ENCODE data around the gene METAP1D.
"Not testable (repeated sequence)": the region's sequence is repeated elsewhere in the genome, so short reads cannot be mapped to it uniquely, and the experiment has no call there.

Gene METAP1D

DNA sequence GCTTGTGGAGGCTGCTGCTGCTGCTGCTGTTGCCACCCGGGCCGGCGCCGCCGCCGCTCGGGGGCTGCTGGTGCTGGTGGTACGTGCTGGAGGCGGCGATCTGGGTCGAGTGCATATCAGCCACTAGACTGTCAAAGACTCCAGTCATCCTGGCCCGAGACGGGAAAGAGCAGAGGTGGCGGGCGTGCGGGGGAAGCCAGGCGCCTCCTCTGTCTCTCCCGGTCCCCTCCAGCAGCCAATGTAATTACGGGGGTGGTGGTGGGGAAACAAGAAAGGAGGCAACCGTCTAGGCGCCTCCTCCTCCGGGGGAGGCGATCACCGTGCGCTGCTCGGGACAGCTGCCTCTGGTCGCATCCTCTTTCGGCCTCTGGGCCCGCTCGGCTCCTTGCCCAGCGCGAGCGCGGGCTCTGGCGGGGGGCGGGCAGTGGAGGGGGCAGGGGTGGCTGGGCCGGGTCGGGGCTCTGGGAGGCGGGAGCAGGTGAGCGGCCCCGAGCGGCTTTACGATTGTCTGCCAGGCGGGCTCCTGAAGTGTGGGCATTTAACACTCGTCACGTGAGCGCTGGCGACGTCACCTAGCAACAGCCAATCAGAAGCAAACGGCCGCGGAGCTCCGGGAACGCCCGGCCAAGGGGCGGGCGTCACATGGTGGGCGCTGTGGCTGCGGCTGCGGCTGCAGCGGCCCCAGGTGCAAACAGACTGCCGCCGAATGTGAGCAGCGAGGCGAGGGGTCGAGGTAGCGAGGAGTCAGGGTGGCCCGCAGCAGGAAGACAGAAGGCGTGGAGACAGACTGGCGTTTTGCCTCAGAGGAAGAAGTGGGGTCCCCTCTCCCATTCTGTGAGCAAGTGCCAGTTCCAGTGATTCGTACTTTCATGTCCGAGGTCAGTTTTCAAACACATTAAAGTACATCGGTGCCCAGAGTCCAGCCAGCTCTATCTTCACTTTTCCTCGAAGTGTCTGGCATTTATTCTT lies 102.9 kb downstream of the METAP1D start, which contains the start of gene DLX2:
TSS of gene DLX2 (minus strand) at position 510 of the 969 bp plus-strand sequence. CDS start at position 148, 362 bp downstream.
- peak; percentile 85 for DNase-seq

DNA sequence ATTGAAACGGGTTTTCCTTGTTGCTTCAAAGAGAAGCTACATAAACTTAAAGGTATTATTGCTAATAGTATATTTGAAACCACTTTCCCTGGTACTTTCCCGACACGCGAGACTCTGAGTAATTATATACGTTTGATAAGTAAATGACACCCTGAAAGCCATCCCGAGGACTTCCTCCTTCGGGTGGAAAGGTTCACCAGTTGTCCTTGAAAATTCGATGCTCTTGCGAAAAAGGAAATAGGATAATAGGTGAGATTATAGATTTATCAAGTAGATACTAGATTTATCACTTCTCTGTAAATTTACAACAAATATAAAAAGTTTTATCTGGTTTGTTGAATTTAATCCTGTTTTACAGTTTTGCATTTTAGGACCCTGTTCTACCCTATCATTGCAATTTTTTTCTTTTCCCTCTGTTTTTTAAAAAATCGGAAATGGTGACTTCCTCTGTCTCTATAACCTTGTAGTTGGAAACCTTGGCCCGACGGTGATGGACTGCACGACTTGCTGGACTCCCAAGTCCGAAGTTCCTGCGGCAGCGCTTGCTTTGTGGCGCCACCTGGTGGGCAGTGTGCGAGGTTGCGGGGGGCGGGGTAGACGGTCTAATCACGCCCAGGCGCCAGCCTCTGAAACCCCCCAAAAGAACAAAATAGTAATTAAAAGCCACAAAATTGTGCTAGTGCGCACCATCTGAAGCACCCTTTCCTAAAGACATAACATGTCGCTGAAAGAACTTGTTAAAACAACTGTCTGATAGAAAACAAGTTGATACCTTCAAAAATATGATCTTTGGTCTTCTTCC lies 103.9 kb downstream of the METAP1D start:
- DNase-seq = peak; percentile 82

DNA sequence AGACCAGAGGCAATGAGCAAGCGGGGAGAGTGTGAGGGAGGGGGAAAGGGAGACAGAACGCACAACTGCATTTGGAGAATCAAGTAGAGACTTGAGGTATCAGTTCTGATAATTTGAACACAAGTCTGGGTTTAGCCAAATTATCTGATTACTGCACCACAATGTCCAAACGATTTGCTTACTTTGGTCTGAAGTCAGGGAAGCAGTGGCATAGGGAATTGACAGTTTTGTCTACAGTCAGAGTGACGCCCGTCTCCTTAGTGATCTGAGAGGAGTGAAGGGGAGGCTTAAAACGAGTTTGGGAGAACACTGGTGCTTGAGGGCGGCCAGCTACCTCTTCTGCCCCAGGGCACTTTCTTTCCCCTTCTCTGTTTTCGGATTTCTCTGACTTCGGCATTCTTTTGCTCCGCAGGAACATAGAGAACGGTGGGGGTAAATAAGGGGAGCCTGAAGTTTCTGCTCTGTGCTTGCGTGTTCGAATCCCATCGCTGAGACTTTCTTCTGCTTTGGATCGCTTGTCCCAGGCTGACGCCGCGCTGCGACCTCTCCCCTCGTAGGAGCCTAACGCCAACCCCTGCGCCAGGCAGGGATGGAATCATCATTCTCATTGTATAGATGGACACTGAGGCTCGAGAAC lies 105.8 kb downstream of the METAP1D start:
- no peak for DNase-seq

DNA sequence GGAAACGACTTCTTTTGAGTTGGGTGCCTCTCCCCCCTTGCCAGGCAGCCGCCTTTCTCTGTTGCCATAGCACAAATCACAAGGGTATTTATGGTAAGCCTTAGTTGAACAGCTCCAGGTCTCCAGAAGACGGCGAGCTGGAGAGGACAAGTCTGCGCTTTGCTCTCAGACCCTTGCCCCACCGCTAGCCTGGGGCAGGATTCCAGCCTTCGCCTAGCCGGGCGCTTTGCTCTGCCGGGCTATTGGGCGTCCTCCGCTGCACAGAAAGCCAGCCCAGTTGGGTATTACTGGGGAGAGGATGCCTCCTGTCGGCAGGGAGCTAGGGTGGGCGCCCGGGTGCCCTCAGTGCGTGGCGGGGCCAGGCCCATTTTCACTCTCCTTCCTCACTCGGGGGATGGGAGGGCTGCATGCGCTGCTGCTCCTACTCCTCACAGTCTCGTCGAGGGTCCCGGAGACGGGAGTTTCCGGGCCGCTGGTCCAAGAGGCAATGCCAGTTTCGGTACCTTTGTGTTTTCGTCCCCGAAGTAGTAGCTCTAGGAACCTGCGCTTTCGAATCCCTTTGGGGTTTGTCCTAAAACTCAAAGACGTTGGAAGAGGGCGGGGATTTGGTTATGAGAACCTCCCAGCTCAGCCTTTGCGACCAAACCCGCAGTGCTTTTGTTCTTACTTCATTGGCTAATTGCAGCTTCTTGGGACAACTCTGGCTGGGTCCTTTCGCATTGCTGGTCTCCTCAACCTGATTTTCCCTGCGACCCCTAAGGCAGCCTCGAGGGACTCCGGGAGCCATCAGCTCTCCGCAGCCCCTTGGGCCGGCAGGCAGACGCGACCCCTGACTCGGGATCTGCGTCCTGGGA lies 106.6 kb downstream of the METAP1D start:
- DNase-seq = peak; percentile 56

DNA sequence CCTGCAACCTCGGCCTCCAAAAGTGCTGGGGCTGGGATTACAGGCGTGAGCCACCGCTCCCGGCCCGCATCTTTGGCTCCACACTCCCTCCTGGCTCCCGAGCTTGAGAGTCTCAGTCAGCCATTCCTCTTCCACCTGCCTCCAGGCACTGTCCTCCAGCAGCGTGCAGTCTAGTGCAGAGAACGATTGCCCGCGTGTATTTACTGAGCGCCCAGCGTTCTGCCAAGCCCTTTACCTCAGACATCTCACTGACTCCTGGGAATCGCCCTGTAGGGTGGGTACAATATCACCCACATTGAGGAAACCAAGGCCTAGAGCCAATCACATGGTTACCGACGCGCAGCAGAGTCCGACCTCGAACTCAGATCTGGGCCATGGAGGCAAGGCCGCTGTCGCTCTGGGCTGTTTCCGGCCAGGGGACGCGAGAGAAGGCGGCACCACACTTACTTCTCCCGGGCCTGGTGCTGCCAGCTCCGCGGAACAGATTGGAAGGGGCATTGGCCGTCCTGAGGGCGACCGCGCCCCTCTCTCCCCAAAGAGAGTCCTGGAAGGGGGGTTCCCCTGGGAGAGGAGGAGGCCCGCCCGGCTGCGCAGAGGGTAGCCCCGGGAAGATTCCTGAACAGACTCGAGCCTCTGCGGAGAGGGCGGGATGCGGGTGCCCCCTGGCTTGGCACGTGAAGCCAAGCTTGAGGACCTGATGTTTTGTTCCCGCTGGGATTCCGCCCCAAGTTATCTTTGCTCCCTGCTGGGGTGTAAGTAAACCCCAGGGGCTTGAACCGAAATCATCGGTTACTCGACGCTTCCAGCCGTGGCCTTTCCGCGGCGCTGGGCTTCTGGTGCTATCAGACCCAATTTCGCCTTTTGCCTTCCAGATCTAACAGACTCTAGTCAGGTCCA lies 108.2 kb downstream of the METAP1D start:
- no peak for DNase-seq

DNA sequence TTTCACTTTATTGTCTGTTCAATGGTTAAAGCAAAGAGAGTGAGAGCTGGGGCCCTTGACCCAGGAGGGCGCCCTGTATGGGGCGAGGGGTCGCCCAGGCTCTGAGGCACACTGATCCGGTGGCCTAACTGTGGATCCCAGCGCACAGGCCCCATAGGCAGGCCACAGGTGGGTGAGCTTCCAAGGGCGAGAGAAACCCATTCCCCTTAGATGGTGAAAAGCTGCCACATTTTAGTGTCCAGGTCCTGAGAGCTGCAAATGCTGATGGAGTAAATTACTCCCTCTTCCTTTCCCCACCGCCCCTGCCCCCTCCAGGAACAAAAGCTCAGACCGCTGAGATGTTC lies 108.8 kb downstream of the METAP1D start:
- no peak for DNase-seq

DNA sequence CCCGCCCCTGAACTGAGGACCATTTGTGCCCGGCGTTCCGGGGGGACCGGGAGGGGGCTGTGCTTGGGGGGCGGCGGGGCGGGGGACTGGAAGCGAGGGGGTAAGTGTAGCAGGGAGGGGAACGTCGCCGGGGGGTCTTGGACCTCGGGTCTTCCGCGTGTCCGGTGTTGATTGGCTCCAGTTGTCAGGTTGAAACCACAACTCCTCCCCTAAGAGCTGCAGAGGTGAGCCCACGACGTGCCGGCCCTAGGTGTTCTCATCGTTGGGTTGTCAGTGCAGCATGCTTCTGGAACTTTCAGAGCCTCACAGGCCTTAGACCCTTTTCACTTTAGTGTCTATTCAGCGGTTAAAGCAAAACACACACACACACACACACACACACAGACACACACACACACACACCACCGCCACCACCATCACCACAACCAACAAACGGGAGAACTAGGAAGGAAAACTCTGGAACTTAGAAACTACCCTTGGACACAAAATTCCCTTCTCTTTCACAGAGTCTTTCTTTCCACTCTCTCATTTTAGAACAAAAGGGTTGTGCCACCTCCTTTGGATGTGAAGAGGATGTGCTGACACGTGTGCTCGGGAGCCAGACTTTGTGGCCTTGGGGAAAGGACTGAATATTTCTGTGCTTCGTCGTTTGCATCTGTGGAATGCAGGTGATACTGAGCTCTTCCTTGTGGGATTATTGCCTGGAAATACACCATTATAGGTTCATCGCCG lies 109.7 kb downstream of the METAP1D start:
- no peak for DNase-seq

DNA sequence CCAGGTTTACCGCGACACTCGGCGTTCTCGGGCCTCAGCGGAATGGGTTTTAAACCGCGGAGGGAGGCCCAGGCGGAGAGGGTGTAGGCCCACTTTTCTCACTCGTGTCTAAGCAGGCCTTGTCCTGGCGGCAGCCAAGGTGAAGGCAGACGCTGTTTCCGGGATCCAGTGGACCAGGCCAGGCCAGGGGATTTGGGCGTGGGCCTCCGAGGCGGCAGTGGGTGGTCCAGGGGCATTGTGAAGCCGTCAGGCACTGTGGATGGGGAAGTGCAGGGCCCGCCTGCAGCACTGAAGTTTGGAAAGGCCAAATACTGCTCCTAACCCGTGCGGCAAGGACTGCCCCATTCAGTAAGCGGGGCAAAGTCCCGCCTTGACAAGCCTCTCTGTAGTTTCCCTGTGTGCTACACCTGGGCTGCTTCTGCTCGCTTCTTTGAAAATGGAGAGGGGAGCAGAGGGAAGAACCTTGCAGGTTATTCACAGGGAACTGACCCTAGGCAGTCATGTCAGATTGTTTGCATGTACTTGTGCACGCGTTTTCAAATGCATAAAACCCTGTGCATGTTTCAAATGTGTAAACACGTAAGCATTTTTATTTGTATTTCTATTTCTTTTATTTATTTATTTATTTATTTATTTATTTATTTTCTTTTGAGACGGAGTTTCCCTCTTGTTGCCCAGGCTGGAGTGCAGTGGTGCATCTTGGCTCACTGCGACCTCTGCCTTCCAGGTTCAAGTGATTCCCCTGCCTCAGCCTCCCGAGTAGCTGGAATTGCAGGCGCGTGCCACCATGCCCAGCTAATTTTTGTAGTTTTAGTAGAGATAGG lies 110.4 kb downstream of the METAP1D start:
- DNase-seq = no peak

DNA sequence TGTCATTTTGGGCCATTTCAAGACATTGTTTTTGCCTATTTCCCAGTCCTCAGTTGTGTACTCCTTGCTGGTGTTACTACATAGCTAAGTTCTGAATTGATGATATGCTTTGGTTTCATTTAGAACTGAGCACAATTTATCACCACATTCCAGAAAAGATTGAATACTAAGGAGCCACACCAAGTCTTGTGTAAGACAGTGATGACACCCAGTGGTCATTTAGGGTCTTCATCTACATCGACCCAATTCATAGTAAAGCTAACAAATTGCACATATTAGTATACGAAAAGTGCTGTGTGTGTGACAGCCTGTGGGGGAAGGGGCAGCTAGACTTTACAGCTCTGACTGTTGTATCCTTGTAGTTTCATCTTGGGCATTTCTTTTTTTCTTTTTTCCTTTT lies 113.9 kb downstream of the METAP1D start:
- DNase-seq = peak; percentile 77

DNA sequence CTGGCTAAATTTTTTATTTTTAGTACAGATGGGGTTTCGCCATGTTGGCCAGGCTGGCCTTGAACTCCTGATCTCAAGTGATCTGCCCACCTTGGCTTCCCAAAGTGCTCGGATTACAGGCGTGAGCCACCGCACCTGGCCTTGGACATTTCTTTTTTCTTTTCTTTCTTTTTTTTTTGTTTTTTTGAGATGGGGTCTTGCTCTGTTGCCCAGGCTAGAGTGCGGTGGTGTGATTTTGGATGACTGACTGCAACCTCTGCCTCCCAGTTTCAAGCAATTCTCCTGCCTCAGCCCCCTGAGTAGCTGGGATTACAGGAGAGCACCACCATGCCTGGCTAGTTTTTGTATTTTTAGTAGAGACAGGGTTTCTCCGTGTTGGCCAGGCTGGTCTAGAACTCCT lies 114.4 kb downstream of the METAP1D start:
- DNase-seq = not testable (repeated sequence)

DNA sequence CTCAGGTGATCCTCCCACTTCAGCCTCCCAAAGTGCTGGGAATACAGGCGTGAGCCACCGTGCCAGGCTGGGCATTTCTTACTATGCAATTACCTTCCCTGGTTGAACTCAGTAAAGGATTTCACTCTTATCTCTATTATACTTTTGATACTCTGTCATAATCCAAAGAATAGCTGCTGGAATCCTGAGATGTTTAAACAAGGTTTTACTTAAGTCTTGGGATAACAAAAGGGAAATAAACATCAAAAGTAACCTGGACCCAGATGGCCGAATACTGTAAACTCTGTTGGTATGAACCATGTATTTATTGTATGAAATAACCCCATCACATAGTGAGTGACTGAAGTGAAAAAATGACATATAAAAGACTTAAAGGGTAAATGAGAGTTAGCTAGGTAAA lies 114.8 kb downstream of the METAP1D start:
- DNase-seq = no peak

DNA sequence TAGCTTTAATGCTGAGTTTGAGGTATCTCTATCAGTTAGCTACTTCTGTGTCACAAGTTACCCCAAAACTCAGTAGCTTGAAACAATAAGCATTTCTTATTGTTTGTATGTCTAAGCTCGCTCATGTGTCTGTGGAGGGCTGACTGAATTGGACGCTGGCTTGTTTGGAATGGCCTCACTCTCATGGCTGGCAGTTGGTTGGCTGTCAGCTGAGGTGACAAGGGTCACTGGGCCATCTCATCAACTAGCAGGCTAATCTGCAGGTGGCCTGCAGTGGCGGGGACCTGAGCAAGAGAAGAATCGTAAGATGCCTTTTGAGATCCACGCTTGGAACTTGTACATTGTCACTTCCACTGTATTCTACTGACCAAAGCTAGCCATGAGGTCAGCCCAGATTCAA lies 116.4 kb downstream of the METAP1D start:
- DNase-seq = no peak

DNA sequence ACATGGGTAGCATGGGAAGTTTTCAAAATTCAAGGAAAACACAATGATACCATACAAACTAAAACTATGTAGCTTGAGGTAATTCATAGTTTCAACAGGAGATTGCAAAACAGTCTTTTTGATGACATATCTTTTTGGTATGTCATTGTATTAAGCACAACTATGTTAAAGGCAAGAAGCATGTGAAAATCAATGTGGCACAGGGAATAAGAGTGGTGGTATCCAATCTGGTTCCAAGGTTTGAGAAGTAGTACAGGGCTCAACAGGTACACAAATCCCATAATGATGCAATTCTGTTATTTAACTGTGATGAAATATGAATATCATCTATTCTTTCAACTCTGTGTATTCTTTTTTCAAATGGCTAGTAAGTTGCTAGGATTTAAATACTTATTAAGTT lies 119.3 kb downstream of the METAP1D start:
- DNase-seq = peak; percentile 77

DNA sequence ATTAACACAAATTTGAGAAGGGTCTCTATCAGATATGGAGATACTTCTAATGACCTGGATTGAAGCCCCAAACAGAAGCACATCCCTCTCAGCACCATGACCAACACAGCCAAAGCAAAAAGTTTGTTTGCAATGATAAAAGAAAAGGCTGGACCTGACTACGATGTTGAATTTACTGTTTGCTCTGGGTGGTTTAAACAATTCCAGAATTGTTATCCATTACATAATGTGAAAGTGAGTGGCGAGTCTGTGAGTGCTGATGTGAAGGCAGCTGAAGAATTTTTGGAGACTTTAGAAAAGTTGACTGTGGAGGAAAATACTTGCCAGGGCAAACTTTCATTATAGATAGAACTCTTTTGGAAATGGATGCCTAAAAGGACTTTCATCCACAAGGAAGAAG lies 120.4 kb downstream of the METAP1D start:
- no peak for DNase-seq

DNA sequence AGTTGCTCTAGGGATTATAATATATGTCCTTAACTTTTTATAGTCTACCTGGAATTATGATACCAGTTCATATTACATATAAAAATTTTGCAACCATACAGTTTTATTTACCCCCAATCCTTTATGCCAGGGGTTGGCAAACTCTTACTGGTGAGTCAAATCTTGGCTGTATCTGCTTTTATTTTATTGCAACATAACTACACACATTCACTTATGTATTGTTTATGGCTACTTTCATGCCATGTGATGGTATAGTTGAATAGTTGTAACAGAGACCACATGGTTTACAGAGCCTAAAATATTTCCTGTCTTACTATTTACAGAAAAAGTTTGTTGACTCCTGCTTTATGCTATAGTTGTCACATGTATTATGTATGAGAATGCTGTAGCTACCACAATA lies 128.7 kb downstream of the METAP1D start:
- DNase-seq = no peak

DNA sequence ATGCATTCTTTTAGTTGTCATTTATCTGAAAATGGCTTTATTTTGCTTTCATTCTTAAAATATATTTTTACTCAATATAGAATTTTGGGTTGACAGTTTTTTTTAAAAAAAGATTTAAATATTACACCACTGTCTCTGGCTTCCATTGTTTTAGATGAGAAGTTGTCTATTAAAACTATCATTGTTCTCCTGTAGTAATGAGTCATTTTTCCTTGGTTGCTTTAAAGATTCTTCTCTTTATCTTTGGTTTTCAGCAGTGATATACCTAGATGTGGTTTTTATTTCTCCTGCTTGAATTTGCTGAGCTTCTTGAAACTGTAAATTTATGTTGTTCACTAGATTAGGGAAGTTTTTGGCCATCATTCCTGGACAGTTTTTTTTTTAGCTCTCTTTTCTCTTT lies 129.7 kb downstream of the METAP1D start:
- DNase-seq = no peak
